ENCODE data around the gene OPRM1.

OPRM1 gene

GRCh38 chr6:154202958-154203357, 163.9 kb downstream of the OPRM1 start:
- DNase-seq (ENCODE audit: low read depth in 2 of 3, low spot score in 1 of 3): no peak

GRCh38 chr6:154206141-154206540, 167.1 kb downstream of the OPRM1 start:
- DNase-seq (ENCODE audit: low read depth in 2 of 3, low spot score in 1 of 3): no peak

- DNase-seq (ENCODE audit: low read depth in 2 of 3, low spot score in 1 of 3): no peak
Measured at GRCh38 chr6:154206996-154207395, 168.0 kb downstream of the OPRM1 start.

- no peak for DNase-seq (ENCODE audit: low read depth in 2 of 3, low spot score in 1 of 3)
Measured at GRCh38 chr6:154209555-154209954, 170.5 kb downstream of the OPRM1 start.

- DNase-seq (ENCODE audit: low read depth in 2 of 3, low spot score in 1 of 3): no peak
Measured at GRCh38 chr6:154210678-154211077, 171.6 kb downstream of the OPRM1 start.

GRCh38 chr6:154213782-154214181, 174.7 kb downstream of the OPRM1 start:
- no peak for DNase-seq (ENCODE audit: low read depth in 2 of 3, low spot score in 1 of 3)

- no peak for DNase-seq (ENCODE audit: low read depth in 2 of 3, low spot score in 1 of 3)
Measured at GRCh38 chr6:154218301-154218700, 179.3 kb downstream of the OPRM1 start.

GRCh38 chr6:154218787-154219186, 179.7 kb downstream of the OPRM1 start:
- DNase-seq (ENCODE audit: low read depth in 2 of 3, low spot score in 1 of 3): no peak

GRCh38 chr6:154219250-154219649, 180.2 kb downstream of the OPRM1 start:
- no peak for DNase-seq (ENCODE audit: low read depth in 2 of 3, low spot score in 1 of 3)

- no peak for DNase-seq (ENCODE audit: low read depth in 2 of 3, low spot score in 1 of 3)
Measured at GRCh38 chr6:154222716-154223115, 183.7 kb downstream of the OPRM1 start.

GRCh38 chr6:154223296-154223695, 184.3 kb downstream of the OPRM1 start:
- DNase-seq (ENCODE audit: low read depth in 2 of 3, low spot score in 1 of 3): no peak

- DNase-seq (ENCODE audit: low read depth in 2 of 3, low spot score in 1 of 3): no peak
Measured at GRCh38 chr6:154226461-154226860, 187.4 kb downstream of the OPRM1 start.

- DNase-seq (ENCODE audit: low read depth in 2 of 3, low spot score in 1 of 3): no peak
Measured at GRCh38 chr6:154227862-154228520, 189.0 kb downstream of the OPRM1 start.

- no peak for DNase-seq (ENCODE audit: low read depth in 2 of 3, low spot score in 1 of 3)
Measured at GRCh38 chr6:154228521-154228905, 189.5 kb downstream of the OPRM1 start.

- DNase-seq (ENCODE audit: low read depth in 2 of 3, low spot score in 1 of 3): peak; percentile 58 to 60 (median 60)
Measured at GRCh38 chr6:154229786-154230185, 190.7 kb downstream of the OPRM1 start.

- DNase-seq (ENCODE audit: low read depth in 2 of 3, low spot score in 1 of 3): no peak
Measured at GRCh38 chr6:154230393-154230792, 191.4 kb downstream of the OPRM1 start.

GRCh38 chr6:154230910-154231595, 192.0 kb downstream of the OPRM1 start:
- DNase-seq (ENCODE audit: low read depth in 2 of 3, low spot score in 1 of 3): no peak

GRCh38 chr6:154232013-154232910, 193.2 kb downstream of the OPRM1 start:
- DNase-seq (ENCODE audit: low read depth in 2 of 3, low spot score in 1 of 3): no peak

- no peak for DNase-seq (ENCODE audit: low read depth in 2 of 3, low spot score in 1 of 3)
Measured at GRCh38 chr6:154233383-154233782, 194.3 kb downstream of the OPRM1 start.

GRCh38 chr6:154234019-154234772, 195.2 kb downstream of the OPRM1 start:
- no peak for DNase-seq (ENCODE audit: low read depth in 2 of 3, low spot score in 1 of 3)

- DNase-seq (ENCODE audit: low read depth in 2 of 3, low spot score in 1 of 3): no peak
Measured at GRCh38 chr6:154236646-154237301, 197.7 kb downstream of the OPRM1 start.
